Activated CD4-positive, alpha-beta T cell treated with anti-CD3 and anti-CD28 coated beads, Interleukin-2, amount 10 ng/mL, durations not matched to agents 24 days and 14 days (primary cell): Measurements from ENCODE around the gene COA8. TPM values are rescaled to one million over a fixed set of nuclear protein-coding genes. Genes with fewer than 3 reads are reported as not detected.

ENCODE experiments used
- DNase-seq: peaks from one replicate; pipeline ENCODE4 v3.0.0; 2022
- H3K27ac Mint-ChIP-seq: one replicate; pipeline ENCODE4 v1.8.0; 2022; ENCODE audit warnings: mild to moderate bottlenecking, mixed read lengths
- H3K27me3 Mint-ChIP-seq: one replicate; pipeline ENCODE4 v1.8.0; 2022; ENCODE audit warnings: mixed read lengths
- H3K36me3 Mint-ChIP-seq: one replicate; pipeline ENCODE4 v1.8.0; 2022; ENCODE audit warnings: low read depth, mild to moderate bottlenecking, mixed read lengths
- H3K4me1 Mint-ChIP-seq: one replicate; pipeline ENCODE4 v1.8.0; 2021; ENCODE audit warnings: mixed read lengths
- H3K4me3 Mint-ChIP-seq: one replicate; pipeline ENCODE4 v1.8.0; 2022; ENCODE audit warnings: mild to moderate bottlenecking, moderate library complexity, mixed read lengths
- H3K9me3 Mint-ChIP-seq: one replicate; pipeline ENCODE4 v1.8.0; 2021; ENCODE audit warnings: mixed read lengths
- intact Hi-C: fragments of 100-400 bp; cut with micrococcal nuclease; formaldehyde crosslinking; loops from one replicate; pipeline ENCODE4 v1.15.1; 2023
- total RNA-seq: library from RNA; stranded (reverse); gene quantifications from 2 replicates; pipeline ENCODE4 v1.2.3, GENCODE V29; 2022

The COA8 gene
- total RNA-seq, 1 donor from 2014 or later = 41.2 TPM

DNA sequence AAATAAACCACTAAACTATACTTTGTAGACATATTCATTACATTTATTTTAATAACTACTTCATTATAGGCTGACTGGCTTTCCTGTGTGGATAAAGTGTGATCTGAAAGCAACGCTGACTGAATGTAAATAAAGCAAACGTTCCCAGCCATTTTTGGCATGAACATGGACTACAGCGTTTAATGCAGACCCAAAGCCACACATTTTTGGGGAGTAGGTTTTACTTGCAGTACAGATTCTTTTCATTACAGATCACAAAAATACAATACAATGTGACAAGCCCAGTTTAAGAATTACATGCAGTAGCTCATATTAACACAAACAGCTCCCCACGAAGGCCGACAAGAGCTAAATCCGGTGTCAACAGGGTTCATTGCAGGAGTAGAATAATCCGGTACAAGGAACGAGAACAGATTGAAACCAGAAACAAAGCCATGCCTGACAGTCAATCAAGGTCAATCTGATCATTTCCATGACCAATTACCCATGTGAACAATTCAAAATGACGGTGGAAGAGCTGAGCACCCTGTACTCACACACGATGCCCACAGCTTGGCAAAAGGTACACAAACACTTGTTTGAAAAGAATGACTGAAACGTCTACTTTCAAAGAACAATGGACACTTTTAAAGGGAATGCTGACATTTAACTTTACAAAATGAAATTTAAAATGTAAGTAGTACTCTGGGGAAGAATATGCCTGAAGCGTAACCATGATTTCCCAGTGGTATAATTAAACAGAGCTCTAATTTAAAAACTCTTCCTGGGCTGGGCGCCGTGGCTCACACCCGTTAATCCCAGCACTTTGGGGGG is 5.6 kb upstream of the COA8 start:
- no peak overlapping the region for H3K27ac Mint-ChIP-seq
- intact Hi-C loops = no loop called here
- no peak for DNase-seq
- peaks cover 36% of the 10 kb centered on the region for H3K36me3 Mint-ChIP-seq
- H3K9me3 Mint-ChIP-seq = no peaks in the 10 kb centered on the region
- no peaks in the 10 kb centered on the region for H3K27me3 Mint-ChIP-seq
- H3K4me1 Mint-ChIP-seq = peaks cover 31% of the 10 kb centered on the region
- no peak overlapping the region for H3K4me3 Mint-ChIP-seq

DNA sequence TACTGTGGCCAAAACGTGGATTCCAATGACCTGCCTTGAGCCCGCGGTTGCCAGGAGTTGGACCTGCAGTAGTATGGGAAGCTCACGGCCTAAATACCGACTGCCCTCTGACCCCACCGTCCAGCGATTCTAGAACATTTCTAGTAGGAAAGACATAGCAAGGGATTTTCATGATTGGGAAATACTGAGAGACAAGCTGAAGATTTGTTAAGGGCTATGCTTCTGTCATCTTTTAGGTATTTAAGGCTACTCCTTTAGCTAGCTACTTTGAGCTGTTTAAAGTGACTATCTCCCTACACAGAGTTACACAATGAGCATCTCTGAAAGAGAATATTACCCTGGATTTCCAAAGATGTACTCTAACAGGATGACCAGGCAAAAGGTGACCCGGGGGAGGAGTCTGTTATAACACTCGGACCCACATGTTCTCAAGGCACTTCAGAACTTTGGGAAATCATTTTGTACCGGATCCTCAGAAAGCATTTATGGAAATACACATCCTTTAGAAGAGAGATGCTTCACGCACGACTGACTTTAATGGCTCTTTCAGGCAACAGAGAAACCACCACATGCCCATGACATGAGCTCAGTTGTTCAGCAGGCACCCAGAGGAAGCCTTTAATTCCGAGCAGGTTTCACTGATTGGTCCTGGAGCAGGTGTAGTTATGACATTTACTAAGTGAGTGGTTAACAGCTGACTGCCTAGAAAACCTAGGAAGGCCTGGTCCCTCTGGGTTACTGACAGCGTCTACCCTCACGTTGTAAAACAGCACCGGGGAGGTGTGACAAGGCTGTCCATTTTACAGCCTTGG is 4.5 kb upstream of the COA8 start:
- H3K36me3 Mint-ChIP-seq = peaks cover 36% of the 10 kb centered on the region
- intact Hi-C loops = no loop called here
- H3K4me1 Mint-ChIP-seq = peaks cover 31% of the 10 kb centered on the region
- no peaks in the 10 kb centered on the region for H3K9me3 Mint-ChIP-seq
- no peak for DNase-seq
- H3K27me3 Mint-ChIP-seq = no peaks in the 10 kb centered on the region
- no peak overlapping the region for H3K27ac Mint-ChIP-seq
- H3K4me3 Mint-ChIP-seq = no peak overlapping the region

DNA sequence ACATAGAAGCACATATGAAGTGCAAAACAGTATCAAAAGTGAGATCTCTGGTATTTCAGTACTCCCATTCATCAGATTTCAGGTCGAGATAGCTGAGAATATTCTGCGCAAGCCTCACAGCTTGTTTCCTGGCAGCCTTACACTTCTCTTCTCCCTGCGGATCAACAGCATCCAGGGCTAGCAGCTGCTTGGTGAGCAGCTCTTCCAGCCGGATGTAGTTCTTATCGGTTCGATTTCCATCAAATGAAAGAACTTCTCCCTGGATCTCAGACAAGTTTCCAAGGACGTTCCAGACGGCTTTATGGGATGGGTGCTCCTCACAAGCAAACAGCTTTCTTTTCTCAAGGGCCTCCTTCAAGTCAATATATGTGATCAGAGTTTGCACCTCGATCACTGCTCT is 3.0 kb upstream of the COA8 start:
- no peak for DNase-seq
- H3K4me3 Mint-ChIP-seq = no peak overlapping the region
- H3K27ac Mint-ChIP-seq = no peak overlapping the region
- intact Hi-C loops = no loop called here
- no peaks in the 10 kb centered on the region for H3K27me3 Mint-ChIP-seq
- no peaks in the 10 kb centered on the region for H3K9me3 Mint-ChIP-seq
- H3K36me3 Mint-ChIP-seq = peaks cover 34% of the 10 kb centered on the region
- peaks cover 37% of the 10 kb centered on the region for H3K4me1 Mint-ChIP-seq

DNA sequence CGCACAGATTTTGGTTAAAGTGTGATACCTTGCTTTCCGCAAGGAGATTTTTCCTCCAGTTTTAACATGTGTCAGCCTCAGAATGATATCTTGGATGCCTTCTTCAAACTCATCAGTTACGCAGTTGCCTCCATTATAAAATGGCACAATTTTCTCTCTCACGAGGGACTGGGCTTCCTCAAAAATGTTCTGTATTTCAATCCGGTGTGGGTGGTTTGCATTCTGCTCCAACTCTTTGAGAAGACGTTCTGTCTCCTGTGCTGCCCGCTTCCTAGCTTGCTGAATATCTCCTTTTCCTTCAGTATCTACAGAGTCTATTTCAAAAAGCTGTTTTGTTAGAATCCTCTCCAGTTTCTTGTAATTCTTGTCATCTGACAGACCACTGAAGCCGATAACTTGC is 2.1 kb upstream of the COA8 start:
- no peaks in the 10 kb centered on the region for H3K27me3 Mint-ChIP-seq
- DNase-seq = no peak
- peaks cover 33% of the 10 kb centered on the region for H3K36me3 Mint-ChIP-seq
- peak overlapping the region; percentile 100 for H3K4me3 Mint-ChIP-seq
- H3K27ac Mint-ChIP-seq = no peak overlapping the region
- intact Hi-C loops = no loop called here
- H3K9me3 Mint-ChIP-seq = no peaks in the 10 kb centered on the region
- H3K4me1 Mint-ChIP-seq = peaks cover 38% of the 10 kb centered on the region

DNA sequence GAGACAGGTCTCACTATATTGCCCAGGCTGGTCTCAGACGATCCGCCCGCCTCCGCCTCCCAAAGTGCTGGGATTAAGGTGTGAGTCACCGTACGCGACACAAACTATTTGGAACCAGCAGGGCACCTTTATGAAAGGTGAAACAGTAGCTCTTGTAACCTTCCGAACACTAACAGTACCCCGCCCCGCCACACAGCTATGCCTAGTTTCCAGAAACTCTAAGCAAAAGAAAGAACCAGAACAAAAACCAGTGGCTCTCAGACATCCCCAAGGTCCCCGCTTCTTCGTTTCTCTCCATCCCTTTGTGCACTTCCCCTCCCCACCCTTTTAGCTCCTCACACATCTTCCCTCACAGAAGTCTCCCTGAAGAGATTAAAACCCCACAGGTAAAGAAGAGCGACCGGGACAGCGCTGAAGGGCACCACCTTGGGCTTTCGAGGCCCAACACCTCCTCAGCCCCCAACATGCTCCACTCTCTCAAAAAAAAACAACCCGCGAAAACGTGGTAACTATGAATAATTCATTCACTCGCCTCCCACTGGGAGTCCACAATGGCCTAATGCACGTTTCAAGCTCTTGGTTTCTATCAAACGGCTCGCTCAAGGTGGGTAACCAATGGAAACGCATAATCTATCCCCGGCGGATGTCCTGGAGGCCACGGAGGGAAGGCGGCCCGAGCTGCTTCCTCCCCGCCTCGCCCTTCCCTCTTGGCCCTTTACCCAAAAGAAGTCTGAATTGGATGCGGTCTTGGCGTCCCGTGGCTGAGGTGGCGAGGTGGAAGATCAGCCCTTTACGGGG is 1.2 kb upstream of the COA8 start:
- intact Hi-C loops = loop anchor here (1.0 to 2.0 kb wide), 4 partner anchors 33 to 359 kb away; partner anchors contain the start of genes EIF5, TRMT61A, XRCC3 and ZFYVE21
- H3K4me1 Mint-ChIP-seq = peaks cover 41% of the 10 kb centered on the region
- H3K27me3 Mint-ChIP-seq = no peaks in the 10 kb centered on the region
- no peaks in the 10 kb centered on the region for H3K9me3 Mint-ChIP-seq
- peak overlapping the region; percentile 100 for H3K4me3 Mint-ChIP-seq
- peaks cover 33% of the 10 kb centered on the region for H3K36me3 Mint-ChIP-seq
- peak; percentile 86 for DNase-seq
- peak overlapping the region; percentile 91 for H3K27ac Mint-ChIP-seq

DNA sequence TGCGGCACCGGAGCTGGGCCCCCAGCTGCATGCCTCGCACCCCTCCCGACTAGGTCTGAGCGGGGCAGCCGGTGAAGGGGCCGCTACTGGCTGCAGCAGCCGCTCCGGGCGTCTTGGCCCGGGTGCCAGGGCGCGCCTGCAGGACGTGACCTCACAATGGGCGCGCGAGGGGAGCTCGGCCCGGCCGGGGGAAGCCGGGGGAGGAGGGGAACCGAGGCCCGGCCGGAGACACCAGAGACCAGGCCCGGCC is 656 bp upstream of the COA8 start:
- Mint-ChIP-seq H3K36me3 (peaks cover 33% of the 10 kb centered on the region), H3K27me3 (no peaks in the 10 kb centered on the region), H3K4me1 (peaks cover 41% of the 10 kb centered on the region), H3K9me3 (no peaks in the 10 kb centered on the region), H3K27ac (peak overlapping the region; percentile 91), H3K4me3 (peak overlapping the region; percentile 100)
- no peak for DNase-seq
- intact Hi-C loops = loop anchor here (1.0 to 2.0 kb wide), 4 partner anchors 33 to 359 kb away; partner anchors contain the start of genes EIF5, TRMT61A, XRCC3 and ZFYVE21

DNA sequence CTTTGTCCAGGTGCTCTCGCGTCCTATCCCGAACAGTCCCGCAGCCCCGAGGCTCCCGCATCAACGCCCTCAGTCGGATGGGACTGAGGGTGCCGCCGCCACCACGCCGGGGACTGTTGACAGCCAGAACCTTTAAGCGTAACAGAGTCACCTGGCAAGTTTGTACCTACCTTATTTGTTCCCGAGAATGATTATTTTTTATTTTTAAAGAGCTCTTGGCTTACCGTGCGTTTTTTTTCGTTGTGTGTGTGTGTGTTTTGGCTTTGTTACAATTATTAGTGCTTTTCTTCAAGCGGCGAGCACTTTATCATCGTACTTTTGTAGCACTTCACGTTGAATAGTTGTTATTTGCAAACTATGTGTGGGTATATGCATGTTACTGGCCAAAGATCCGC is 463 bp downstream of the COA8 start:
- no peak for DNase-seq
- Mint-ChIP-seq H3K27ac (peak overlapping the region; percentile 91), H3K36me3 (peaks cover 29% of the 10 kb centered on the region), H3K4me1 (peaks cover 38% of the 10 kb centered on the region), H3K27me3 (no peaks in the 10 kb centered on the region), H3K4me3 (peak overlapping the region; percentile 95), H3K9me3 (no peaks in the 10 kb centered on the region)
- intact Hi-C loops = loop anchor here (2.0 kb wide), 3 partner anchors 34 to 358 kb away; partner anchors contain the start of genes TRMT61A, XRCC3 and ZFYVE21

DNA sequence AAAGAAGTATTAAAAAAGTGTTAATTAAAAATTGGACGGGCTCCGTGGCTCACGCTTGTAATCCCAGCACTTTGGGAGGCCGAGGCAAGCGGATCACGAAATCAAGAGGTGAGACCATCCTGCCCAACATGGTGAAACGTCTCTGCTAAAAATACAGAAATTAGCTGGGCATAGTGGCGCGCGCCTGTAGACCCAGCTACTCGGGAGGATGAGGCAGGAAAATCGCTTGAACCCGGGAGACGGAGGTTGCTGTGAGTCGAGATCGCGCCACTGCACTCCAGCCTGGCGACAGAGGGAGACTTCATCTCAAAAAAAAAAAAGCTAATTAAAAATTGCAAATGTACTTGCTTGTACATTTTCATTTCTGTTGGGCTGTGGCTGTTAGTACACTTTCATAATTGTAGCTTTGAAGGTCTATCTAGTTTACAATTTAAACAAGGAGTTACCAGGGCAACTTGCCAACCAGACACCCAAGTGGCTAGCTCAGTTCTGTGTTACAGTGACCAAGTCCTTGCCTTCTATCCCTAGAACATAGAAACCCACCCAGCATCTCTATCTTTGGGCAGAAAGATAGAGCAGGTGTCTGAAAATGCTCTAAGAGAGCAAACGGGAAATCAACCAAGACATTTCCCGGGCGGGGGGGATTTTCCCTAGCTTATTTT is 1.2 kb downstream of the COA8 start:
- no peaks in the 10 kb centered on the region for H3K9me3 Mint-ChIP-seq
- H3K27me3 Mint-ChIP-seq = no peaks in the 10 kb centered on the region
- peak overlapping the region; percentile 95 for H3K4me3 Mint-ChIP-seq
- H3K27ac Mint-ChIP-seq = no peak overlapping the region
- intact Hi-C loops = loop anchor here (2.0 kb wide), 3 partner anchors 35 to 357 kb away; partner anchors contain the start of genes TRMT61A, XRCC3 and ZFYVE21
- H3K36me3 Mint-ChIP-seq = peaks cover 22% of the 10 kb centered on the region
- DNase-seq = no peak
- peaks cover 35% of the 10 kb centered on the region for H3K4me1 Mint-ChIP-seq

DNA sequence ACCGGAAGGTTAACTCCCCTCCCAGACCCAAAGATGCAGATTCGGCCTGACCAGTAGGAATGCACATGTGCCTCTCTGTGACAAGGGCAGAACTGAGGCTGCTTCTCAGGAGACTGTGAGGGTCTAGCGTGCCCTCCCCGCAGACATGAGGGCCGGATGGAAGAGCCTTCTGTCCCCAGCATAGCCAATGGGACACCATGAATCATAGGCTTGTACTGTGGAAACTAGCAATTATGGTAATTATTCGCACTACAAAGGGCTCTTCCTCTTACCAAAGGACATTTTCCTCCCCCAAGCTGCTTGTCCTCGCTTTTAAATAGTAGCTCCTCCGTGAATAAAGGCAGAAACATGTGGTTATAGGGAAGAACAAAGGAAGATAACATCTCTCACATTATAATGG is 6.2 kb downstream of the COA8 start:
- no peak overlapping the region for H3K4me3 Mint-ChIP-seq
- H3K9me3 Mint-ChIP-seq = no peaks in the 10 kb centered on the region
- intact Hi-C loops = no loop called here
- no peaks in the 10 kb centered on the region for H3K27me3 Mint-ChIP-seq
- no peak for DNase-seq
- peaks cover 8% of the 10 kb centered on the region for H3K4me1 Mint-ChIP-seq
- no peak overlapping the region for H3K27ac Mint-ChIP-seq
- H3K36me3 Mint-ChIP-seq = peaks cover 3% of the 10 kb centered on the region

DNA sequence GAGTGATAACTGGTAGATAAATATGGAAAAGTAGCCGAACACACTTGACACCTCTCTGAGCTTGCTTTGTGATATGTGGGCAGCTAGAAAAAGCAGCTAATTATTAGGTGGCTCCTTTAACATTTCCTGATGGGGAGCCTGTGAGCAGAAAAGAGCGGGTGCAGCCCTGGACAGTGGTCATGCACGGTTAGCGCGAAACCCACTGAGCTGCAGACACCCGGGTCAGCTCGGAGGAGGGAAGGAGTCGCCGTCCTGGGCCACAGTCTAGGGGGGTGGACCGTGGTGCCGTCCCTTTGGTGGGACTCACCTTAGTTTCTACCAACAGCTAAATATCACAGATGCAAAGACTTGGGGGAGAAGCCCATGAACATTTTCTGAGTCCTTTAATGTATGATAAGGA is 6.6 kb downstream of the COA8 start:
- peaks cover 6% of the 10 kb centered on the region for H3K4me1 Mint-ChIP-seq
- intact Hi-C loops = no loop called here

DNA sequence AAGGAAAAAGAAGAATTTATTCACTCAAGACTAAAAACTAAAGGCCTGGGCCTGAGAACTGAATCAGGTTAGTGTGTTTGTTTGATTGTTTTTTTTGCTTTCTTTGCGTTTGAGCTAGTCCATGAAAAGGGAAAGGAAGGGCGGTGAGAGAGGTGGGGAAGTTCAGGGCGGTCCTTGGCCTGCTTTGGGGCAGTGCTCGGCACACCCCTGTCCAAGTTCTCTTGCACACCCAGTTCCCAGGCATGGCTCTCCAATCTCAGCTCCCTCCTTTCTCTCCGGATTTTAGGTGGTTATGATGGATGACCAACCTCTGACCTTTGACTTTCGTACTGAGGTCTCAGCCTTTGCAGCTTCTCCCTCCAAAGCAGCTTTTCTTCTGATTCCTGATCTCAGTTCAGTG is 11.3 kb downstream of the COA8 start:
- Mint-ChIP-seq H3K9me3 (no peaks in the 10 kb centered on the region), H3K27ac (no peak overlapping the region), H3K4me1 (peaks cover 3% of the 10 kb centered on the region), H3K27me3 (no peaks in the 10 kb centered on the region), H3K4me3 (no peak overlapping the region), H3K36me3 (peaks cover 17% of the 10 kb centered on the region)
- intact Hi-C loops = loop anchor here (5.0 kb wide), 1 partner anchor 53 kb away; the partner anchor contains the start of gene KLC1
- no peak for DNase-seq

More for the DNA sequence above, 6.6 kb downstream of the COA8 start:
- Mint-ChIP-seq H3K36me3 (peaks cover 4% of the 10 kb centered on the region), H3K9me3 (no peaks in the 10 kb centered on the region), H3K4me3 (no peak overlapping the region), H3K27ac (no peak overlapping the region), H3K27me3 (no peaks in the 10 kb centered on the region)
- no peak for DNase-seq

DNA sequence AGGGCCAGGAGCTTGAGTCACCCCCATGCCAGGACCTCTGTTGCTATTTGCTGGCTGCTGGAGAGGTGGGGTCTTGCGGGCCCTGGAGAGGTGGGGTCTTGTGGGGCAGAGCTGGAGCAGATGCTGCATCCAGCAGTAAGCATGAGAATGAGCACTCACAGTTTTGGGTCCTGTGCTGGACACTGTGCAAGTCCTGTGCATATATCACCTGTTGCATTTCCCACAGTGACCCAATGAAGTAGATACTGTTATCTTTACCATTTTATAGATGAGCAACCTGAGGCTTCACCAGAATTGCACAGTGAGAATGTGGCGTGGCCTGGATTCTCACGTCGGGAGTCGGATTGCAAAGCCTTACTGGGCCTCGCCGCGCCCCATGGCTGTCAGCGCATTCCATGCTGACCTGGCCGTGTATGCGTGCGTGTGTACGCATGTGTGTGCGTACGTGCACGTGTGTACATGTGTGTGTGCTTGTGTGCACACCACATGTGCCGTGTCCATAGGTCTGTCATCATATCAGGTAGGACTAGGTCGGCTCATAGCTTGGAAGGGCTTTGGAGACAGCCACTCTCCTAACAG is 12.0 kb downstream of the COA8 start:
- Mint-ChIP-seq H3K4me3 (no peak overlapping the region), H3K27me3 (no peaks in the 10 kb centered on the region), H3K4me1 (peaks cover 2% of the 10 kb centered on the region), H3K27ac (no peak overlapping the region), H3K36me3 (peaks cover 17% of the 10 kb centered on the region), H3K9me3 (no peaks in the 10 kb centered on the region)
- intact Hi-C loops = loop anchor here (5.0 kb wide), 1 partner anchor 53 kb away; the partner anchor contains the start of gene KLC1
- no peak for DNase-seq
